ENCODE results near the gene BMPR1B.
A peak's percentile ranks its signal among the peaks of the same experiment; 100 is the strongest.

Gene BMPR1B

GRCh38 chr4:94759767-94760211, 2.0 kb downstream of the BMPR1B start:
- DNase-seq (ENCODE audit: insufficient read length, low spot score): no peak
- no peak for TF ChIP-seq POU2F2 (IDR thresholded peaks at IDR 0.05; ENCODE audit: low read depth, low read length)
- no peak for FAIRE-seq

- DNase-seq (ENCODE audit: insufficient read length, low spot score) (no peak), FAIRE-seq (no peak)
- TF ChIP-seq SPI1 (IDR thresholded peaks at IDR 0.05; ENCODE audit: low read depth, low read length): peak; percentile 41; the same call in 1 of the 2 replicates
- no peak for TF ChIP-seq POLR2AphosphoS5 (IDR thresholded peaks at IDR 0.05; ENCODE audit: low read depth, low read length)
- TF ChIP-seq PAX5 (IDR thresholded peaks at IDR 0.05; ENCODE audit: insufficient read depth, low read length, severe bottlenecking): no peak
These were observed 4.6 kb downstream of the BMPR1B start for GRCh38 chr4:94762326-94762725.

- no peak for FAIRE-seq
- no peak for DNase-seq (ENCODE audit: insufficient read length, low spot score)
- TF ChIP-seq POLR2AphosphoS5 (IDR thresholded peaks at IDR 0.05; ENCODE audit: low read depth, low read length) (no peak), PAX5 (IDR thresholded peaks at IDR 0.05; ENCODE audit: insufficient read depth, low read length, severe bottlenecking) (no peak), SPI1 (IDR thresholded peaks at IDR 0.05; ENCODE audit: low read depth, low read length) (peak; percentile 38; the same call in 1 of the 2 replicates), POU2F2 (IDR thresholded peaks at IDR 0.05; ENCODE audit: low read depth, low read length) (no peak)
These were observed 5.2 kb downstream of the BMPR1B start for GRCh38 chr4:94763005-94763404.

GRCh38 chr4:94763500-94763899, 5.7 kb downstream of the BMPR1B start:
- DNase-seq (ENCODE audit: insufficient read length, low spot score) (no peak), FAIRE-seq (no peak)
- TF ChIP-seq POLR2AphosphoS5 (IDR thresholded peaks at IDR 0.05; ENCODE audit: low read depth, low read length): no peak
- no peak for TF ChIP-seq PAX5 (IDR thresholded peaks at IDR 0.05; ENCODE audit: insufficient read depth, low read length, severe bottlenecking)
- TF ChIP-seq POU2F2 (IDR thresholded peaks at IDR 0.05; ENCODE audit: low read depth, low read length): no peak
- TF ChIP-seq POLR2A (IDR thresholded peaks at IDR 0.05; ENCODE audit: low read depth, low read length): no peak
- TF ChIP-seq SPI1 (IDR thresholded peaks at IDR 0.05; ENCODE audit: low read depth, low read length): no peak
- no peak for TF ChIP-seq TAF1 (IDR thresholded peaks at IDR 0.05; ENCODE audit: low read depth, low read length)

- FAIRE-seq (no peak), DNase-seq (ENCODE audit: insufficient read length, low spot score) (no peak)
- TF ChIP-seq POLR2A (IDR thresholded peaks at IDR 0.05; ENCODE audit: low read depth, low read length) (no peak), PAX5 (IDR thresholded peaks at IDR 0.05; ENCODE audit: insufficient read depth, low read length, severe bottlenecking) (no peak), TAF1 (IDR thresholded peaks at IDR 0.05; ENCODE audit: low read depth, low read length) (no peak), POLR2AphosphoS5 (IDR thresholded peaks at IDR 0.05; ENCODE audit: low read depth, low read length) (no peak), POU2F2 (IDR thresholded peaks at IDR 0.05; ENCODE audit: low read depth, low read length) (no peak), SPI1 (IDR thresholded peaks at IDR 0.05; ENCODE audit: low read depth, low read length) (no peak)
These were observed 6.3 kb downstream of the BMPR1B start for GRCh38 chr4:94764069-94764468.

- no peak for FAIRE-seq
- no peak for TF ChIP-seq PAX5 (IDR thresholded peaks at IDR 0.05; ENCODE audit: insufficient read depth, low read length, severe bottlenecking)
- TF ChIP-seq POLR2A (IDR thresholded peaks at IDR 0.05; ENCODE audit: low read depth, low read length): no peak
- no peak for TF ChIP-seq POU2F2 (IDR thresholded peaks at IDR 0.05; ENCODE audit: low read depth, low read length)
- TF ChIP-seq TAF1 (IDR thresholded peaks at IDR 0.05; ENCODE audit: low read depth, low read length): no peak
- TF ChIP-seq POLR2AphosphoS5 (IDR thresholded peaks at IDR 0.05; ENCODE audit: low read depth, low read length): no peak
- TF ChIP-seq SPI1 (IDR thresholded peaks at IDR 0.05; ENCODE audit: low read depth, low read length): no peak
- DNase-seq (ENCODE audit: insufficient read length, low spot score): no peak
These were observed 7.4 kb downstream of the BMPR1B start for GRCh38 chr4:94765174-94765573.

DNA sequence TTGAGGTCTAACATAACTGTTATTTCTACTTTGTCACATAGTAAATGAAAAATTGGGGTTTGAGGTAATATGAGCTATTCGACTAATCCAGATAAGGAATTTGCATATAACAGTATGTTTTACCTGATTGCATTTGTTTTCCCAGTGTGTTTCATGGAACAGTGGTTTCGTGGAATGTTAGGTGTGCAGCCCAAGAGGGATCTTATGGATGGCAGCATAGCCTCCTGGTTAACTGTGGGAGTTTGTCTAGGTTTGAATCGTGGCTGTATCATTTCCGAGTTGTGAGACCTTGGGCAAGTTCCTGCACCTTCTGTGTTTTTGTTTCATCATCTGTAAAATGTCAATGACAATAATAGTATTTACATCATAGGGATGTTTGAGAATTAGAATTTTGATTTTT, 7.9 kb downstream of the BMPR1B start:
- TF ChIP-seq SPI1 (IDR thresholded peaks at IDR 0.05; ENCODE audit: low read depth, low read length): no peak
- no peak for TF ChIP-seq POU2F2 (IDR thresholded peaks at IDR 0.05; ENCODE audit: low read depth, low read length)
- no peak for TF ChIP-seq TAF1 (IDR thresholded peaks at IDR 0.05; ENCODE audit: low read depth, low read length)
- no peak for TF ChIP-seq POLR2A (IDR thresholded peaks at IDR 0.05; ENCODE audit: low read depth, low read length)
- TF ChIP-seq PAX5 (IDR thresholded peaks at IDR 0.05; ENCODE audit: insufficient read depth, low read length, severe bottlenecking): no peak
- no peak for TF ChIP-seq POLR2AphosphoS5 (IDR thresholded peaks at IDR 0.05; ENCODE audit: low read depth, low read length)
- FAIRE-seq (no peak), DNase-seq (ENCODE audit: insufficient read length, low spot score) (no peak)

GRCh38 chr4:94766856-94767255, 9.1 kb downstream of the BMPR1B start:
- DNase-seq (ENCODE audit: insufficient read length, low spot score): no peak
- TF ChIP-seq TAF1 (IDR thresholded peaks at IDR 0.05; ENCODE audit: low read depth, low read length) (no peak), POLR2A (IDR thresholded peaks at IDR 0.05; ENCODE audit: low read depth, low read length) (no peak), PAX5 (IDR thresholded peaks at IDR 0.05; ENCODE audit: insufficient read depth, low read length, severe bottlenecking) (no peak), POLR2AphosphoS5 (IDR thresholded peaks at IDR 0.05; ENCODE audit: low read depth, low read length) (no peak), SPI1 (IDR thresholded peaks at IDR 0.05; ENCODE audit: low read depth, low read length) (no peak), POU2F2 (IDR thresholded peaks at IDR 0.05; ENCODE audit: low read depth, low read length) (no peak)
- no peak for FAIRE-seq

DNA sequence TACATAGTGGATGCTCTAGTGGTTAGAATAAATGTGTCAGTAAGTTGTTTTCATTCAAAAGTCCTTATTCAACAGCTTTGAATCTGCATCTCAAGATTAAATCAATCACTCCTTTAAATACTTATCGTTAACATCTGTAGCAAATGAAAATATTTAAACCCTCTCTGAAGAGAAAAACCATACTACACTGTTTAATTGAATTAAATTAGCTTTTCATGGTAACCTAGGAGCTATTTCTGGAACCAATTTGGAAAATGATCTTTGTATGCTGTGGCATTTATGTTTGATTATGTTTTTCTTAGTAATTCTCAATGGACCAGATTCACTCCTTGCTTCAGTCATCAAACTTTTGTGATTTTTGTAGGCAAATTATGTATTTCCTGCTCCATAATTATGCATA, 9.7 kb downstream of the BMPR1B start:
- TF ChIP-seq PAX5 (IDR thresholded peaks at IDR 0.05; ENCODE audit: insufficient read depth, low read length, severe bottlenecking) (no peak), SPI1 (IDR thresholded peaks at IDR 0.05; ENCODE audit: low read depth, low read length) (no peak), TAF1 (IDR thresholded peaks at IDR 0.05; ENCODE audit: low read depth, low read length) (no peak), POLR2AphosphoS5 (IDR thresholded peaks at IDR 0.05; ENCODE audit: low read depth, low read length) (no peak), POU2F2 (IDR thresholded peaks at IDR 0.05; ENCODE audit: low read depth, low read length) (no peak), POLR2A (IDR thresholded peaks at IDR 0.05; ENCODE audit: low read depth, low read length) (no peak)
- no peak for FAIRE-seq

DNA sequence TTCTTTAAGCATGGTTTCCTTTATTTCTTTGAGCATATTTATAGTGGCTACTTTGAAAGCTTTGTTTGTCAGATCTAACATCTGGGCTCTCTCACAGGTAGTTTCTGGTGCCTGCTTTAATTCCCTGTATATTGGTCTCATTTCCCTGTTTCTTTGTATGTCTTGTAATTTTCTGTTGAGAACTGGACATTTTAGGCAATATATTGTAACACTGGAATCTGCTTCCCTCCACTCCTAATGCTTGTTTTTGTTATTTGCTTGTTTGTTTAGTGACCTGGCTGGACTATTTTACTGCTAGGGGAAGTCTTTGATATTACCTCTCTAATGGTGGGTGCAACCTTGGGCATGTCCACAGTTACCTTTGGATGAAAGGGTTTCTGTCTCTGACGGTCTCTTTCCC, 25.0 kb downstream of the BMPR1B start:
- DNase-seq (ENCODE audit: insufficient read length, low spot score): no peak
- TF ChIP-seq POU2F2 (IDR thresholded peaks at IDR 0.05; ENCODE audit: low read depth, low read length) (no peak), TAF1 (IDR thresholded peaks at IDR 0.05; ENCODE audit: low read depth, low read length) (no peak), PAX5 (IDR thresholded peaks at IDR 0.05; ENCODE audit: insufficient read depth, low read length, severe bottlenecking) (no peak), POLR2A (IDR thresholded peaks at IDR 0.05; ENCODE audit: low read depth, low read length) (no peak), POLR2AphosphoS5 (IDR thresholded peaks at IDR 0.05; ENCODE audit: low read depth, low read length) (no peak), SPI1 (IDR thresholded peaks at IDR 0.05; ENCODE audit: low read depth, low read length) (no peak)
- FAIRE-seq: no peak

More for the DNA sequence above, 9.7 kb downstream of the BMPR1B start:
- no peak for DNase-seq (ENCODE audit: insufficient read length, low spot score)

Measured in GM12891 (cell line).